ENCODE data around the gene DIO1.

Gene DIO1

DNA sequence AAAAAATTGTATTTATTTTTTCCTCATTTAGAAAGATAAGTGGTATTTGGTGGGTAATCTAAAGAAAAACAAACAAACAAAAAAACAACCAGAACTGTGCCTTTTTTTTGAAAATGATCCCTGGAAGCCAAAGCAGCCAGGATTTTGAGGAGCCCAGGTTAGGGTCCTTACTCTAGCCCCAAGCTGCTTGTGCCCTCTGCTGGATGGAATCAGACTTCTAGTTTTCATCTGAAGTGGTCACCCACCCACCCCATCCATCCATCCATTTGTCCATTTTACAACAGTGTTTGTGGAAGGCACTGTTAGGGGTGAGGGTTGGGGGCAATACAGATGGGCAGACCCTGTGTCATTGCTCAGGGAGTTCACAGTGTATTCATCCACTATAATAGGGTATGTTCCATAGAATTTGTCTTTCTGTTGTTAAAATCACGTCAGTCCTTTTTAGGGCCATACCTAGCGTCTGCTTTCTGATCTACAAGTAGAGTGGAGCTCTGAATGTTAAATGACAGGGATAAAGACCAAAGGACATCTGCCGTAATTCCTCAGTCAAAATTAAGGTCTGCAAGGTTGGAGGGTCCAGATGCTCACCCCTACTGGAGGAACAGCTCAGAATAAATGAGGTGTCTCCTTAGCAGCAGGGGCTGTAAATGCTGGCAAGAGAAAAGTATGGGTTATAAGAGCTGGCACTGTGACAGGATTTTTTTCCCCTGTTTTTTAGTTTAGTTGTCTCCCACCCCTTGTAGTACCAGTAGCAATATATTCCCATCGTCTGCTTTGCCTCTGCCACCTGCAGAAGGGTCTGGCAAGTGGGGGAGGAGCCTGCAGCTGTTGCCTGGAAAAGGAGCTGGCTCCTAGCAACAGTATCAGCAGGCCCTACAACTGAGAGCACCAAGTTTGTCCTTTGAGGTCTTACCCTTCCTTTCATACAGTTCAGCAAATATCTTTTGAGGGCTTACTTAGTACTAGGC, 55.3 kb downstream of the DIO1 start:
- Histone ChIP-seq H3K27me3 (ENCODE audit: insufficient read depth, low read length) (no peaks in the 10 kb centered on the region), H2AFZ (ENCODE audit: low read length, unreplicated experiment) (no peak overlapping the region), H3K4me3 (ENCODE audit: low read depth, low read length) (peak overlapping the region; percentile 90; the same call in 1 of the 2 replicates), H3K4me1 (ENCODE audit: control insufficient read depth, insufficient read depth, low read length, unreplicated experiment) (peaks cover 28% of the 10 kb centered on the region), H3K27ac (ENCODE audit: low read depth, low read length) (no peak overlapping the region), H3K36me3 (ENCODE audit: insufficient read depth, low read length) (peaks cover 26% of the 10 kb centered on the region), H3K79me2 (ENCODE audit: control insufficient read depth, insufficient read depth, low read length, unreplicated experiment) (peaks cover 66% of the 10 kb centered on the region)

DNA sequence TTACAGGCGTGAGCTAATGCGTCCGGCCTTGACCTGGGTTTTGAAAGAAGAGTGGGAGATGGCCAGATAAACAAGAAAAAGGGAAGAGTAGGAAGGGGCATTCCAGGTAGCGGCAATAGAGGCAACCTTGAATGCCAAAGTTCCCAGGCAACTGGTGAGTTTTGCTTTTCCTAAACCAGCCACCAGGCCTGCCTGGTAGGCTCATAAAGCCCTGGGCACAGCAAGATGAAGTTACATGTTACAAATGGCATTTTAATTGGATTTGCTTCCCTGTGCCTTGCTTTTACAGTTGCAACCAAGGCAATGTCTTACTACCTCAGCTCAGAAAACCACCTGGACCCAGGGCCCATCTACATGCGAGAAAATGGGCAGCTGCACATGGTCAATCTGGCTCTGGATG, 57.7 kb downstream of the DIO1 start:
- peaks cover 35% of the 10 kb centered on the region for H3K4me1 ChIP-seq (ENCODE audit: control insufficient read depth, insufficient read depth, low read length, unreplicated experiment)
- H3K36me3 ChIP-seq (ENCODE audit: insufficient read depth, low read length) = peaks cover 32% of the 10 kb centered on the region
- no peak overlapping the region for H3K27ac ChIP-seq (ENCODE audit: low read depth, low read length)
- peaks cover 66% of the 10 kb centered on the region for H3K79me2 ChIP-seq (ENCODE audit: control insufficient read depth, insufficient read depth, low read length, unreplicated experiment)
- H3K4me3 ChIP-seq (ENCODE audit: low read depth, low read length) = no peak overlapping the region
- H2AFZ ChIP-seq (ENCODE audit: low read length, unreplicated experiment) = no peak overlapping the region
- H3K27me3 ChIP-seq (ENCODE audit: insufficient read depth, low read length) = no peaks in the 10 kb centered on the region

DNA sequence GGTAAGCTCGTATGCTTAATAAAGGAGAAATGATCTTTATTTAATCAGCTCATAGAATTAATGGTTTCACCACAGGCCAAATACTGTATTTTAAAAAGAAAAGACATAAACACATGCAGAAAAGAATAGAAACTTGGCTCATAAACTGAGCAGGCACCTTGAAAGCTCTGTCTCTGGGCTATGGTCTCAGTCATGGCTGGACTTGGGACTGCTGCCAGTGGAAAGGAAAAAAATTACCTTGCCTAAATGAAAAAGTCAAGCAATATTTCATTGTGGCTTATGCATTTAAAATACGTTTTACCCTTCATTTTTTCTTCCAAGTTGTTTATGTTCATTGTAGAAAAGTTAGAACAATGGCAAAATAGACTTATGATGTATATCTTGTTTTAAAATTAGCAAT, 60.1 kb downstream of the DIO1 start:
- peaks cover 45% of the 10 kb centered on the region for H3K79me2 ChIP-seq (ENCODE audit: control insufficient read depth, insufficient read depth, low read length, unreplicated experiment)
- H3K36me3 ChIP-seq (ENCODE audit: insufficient read depth, low read length) = peaks cover 30% of the 10 kb centered on the region
- no peak overlapping the region for H3K4me3 ChIP-seq (ENCODE audit: low read depth, low read length)
- H3K27ac ChIP-seq (ENCODE audit: low read depth, low read length) = no peak overlapping the region
- H3K27me3 ChIP-seq (ENCODE audit: insufficient read depth, low read length) = no peaks in the 10 kb centered on the region
- no peak overlapping the region for H2AFZ ChIP-seq (ENCODE audit: low read length, unreplicated experiment)
- H3K4me1 ChIP-seq (ENCODE audit: control insufficient read depth, insufficient read depth, low read length, unreplicated experiment) = peaks cover 26% of the 10 kb centered on the region

DNA sequence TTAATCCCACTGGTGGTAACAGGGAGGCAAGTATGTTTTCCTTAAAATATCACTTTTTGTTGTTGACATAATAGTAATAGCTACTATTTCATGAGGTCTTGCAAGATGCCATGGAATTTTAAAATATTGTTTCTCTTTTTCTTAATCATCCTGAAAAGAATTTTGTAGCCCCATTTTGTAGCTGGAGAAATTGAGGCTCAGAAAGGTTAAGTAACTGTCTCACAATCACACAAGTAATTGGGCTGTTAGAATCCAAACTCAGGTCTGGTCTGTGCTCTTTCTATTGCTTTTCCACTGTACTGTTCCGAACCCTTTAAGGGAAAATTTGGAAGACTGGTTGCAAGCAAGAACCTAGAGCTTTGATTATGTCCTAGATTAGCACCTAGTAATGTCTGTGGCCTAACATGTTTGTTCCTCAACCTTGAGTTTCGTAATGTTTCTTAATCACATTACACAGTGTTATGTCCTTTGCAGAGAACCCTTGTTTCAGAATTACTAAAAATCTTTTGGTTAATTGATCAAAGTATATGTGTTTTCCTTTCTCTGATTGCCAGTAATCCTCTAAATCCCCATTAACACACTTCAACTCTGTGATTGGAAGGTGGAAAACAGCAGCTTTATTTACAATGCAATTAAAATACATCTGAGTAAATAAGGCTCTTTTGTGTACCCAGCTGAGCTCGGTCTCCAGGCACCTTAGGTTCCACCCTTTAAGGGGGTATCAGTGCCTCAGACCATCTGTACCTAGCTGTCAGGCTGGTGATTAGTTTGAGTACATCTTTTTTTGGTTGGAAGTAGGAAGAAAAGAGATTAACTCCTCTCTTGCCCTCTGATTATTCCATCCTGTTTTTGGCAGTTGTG, 62.6 kb downstream of the DIO1 start:
- peak overlapping the region; percentile 72 for H3K27ac ChIP-seq (ENCODE audit: low read depth, low read length)
- peaks cover 43% of the 10 kb centered on the region for H3K36me3 ChIP-seq (ENCODE audit: insufficient read depth, low read length)
- H3K4me3 ChIP-seq (ENCODE audit: low read depth, low read length) = peak overlapping the region; percentile 28; the same call in 1 of the 2 replicates
- no peaks in the 10 kb centered on the region for H3K27me3 ChIP-seq (ENCODE audit: insufficient read depth, low read length)
- H3K79me2 ChIP-seq (ENCODE audit: control insufficient read depth, insufficient read depth, low read length, unreplicated experiment) = peaks cover 27% of the 10 kb centered on the region
- peaks cover 20% of the 10 kb centered on the region for H3K4me1 ChIP-seq (ENCODE audit: control insufficient read depth, insufficient read depth, low read length, unreplicated experiment)
- H2AFZ ChIP-seq (ENCODE audit: low read length, unreplicated experiment) = no peak overlapping the region

DNA sequence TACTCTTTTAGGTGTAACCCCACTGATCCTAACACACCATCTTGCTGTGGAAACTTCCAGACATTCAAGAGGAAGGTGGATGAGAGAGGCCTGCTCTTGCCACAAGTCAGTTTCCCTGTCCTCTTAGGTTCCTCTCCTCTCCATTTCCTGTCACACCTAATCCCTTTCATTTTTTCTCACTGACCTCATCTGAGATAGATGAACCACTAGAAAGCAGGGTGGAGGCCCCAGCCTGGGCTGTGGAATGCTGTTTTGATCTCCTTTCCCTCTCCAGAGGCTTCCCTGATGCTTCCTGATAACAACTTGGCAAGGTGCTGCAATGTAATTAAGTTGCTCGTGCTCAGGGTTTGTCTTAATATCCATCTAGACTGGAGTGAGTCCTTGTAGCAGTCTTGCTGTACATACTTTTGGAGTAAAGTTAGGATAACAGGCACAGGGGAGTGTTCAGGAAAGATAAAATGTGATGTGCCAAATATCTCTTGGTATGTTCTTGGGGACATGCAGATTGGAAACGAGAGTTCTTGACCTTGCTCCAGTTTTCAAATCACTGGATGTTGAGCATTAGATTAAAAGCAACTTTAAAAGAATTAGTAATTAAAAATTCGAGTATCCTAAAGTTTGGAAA, 63.3 kb downstream of the DIO1 start:
- Histone ChIP-seq H3K36me3 (ENCODE audit: insufficient read depth, low read length) (peaks cover 38% of the 10 kb centered on the region), H3K4me1 (ENCODE audit: control insufficient read depth, insufficient read depth, low read length, unreplicated experiment) (peaks cover 20% of the 10 kb centered on the region), H2AFZ (ENCODE audit: low read length, unreplicated experiment) (no peak overlapping the region), H3K27ac (ENCODE audit: low read depth, low read length) (peak overlapping the region; percentile 72), H3K4me3 (ENCODE audit: low read depth, low read length) (peak overlapping the region; percentile 28; the same call in 1 of the 2 replicates), H3K79me2 (ENCODE audit: control insufficient read depth, insufficient read depth, low read length, unreplicated experiment) (peaks cover 19% of the 10 kb centered on the region), H3K27me3 (ENCODE audit: insufficient read depth, low read length) (no peaks in the 10 kb centered on the region)

DNA sequence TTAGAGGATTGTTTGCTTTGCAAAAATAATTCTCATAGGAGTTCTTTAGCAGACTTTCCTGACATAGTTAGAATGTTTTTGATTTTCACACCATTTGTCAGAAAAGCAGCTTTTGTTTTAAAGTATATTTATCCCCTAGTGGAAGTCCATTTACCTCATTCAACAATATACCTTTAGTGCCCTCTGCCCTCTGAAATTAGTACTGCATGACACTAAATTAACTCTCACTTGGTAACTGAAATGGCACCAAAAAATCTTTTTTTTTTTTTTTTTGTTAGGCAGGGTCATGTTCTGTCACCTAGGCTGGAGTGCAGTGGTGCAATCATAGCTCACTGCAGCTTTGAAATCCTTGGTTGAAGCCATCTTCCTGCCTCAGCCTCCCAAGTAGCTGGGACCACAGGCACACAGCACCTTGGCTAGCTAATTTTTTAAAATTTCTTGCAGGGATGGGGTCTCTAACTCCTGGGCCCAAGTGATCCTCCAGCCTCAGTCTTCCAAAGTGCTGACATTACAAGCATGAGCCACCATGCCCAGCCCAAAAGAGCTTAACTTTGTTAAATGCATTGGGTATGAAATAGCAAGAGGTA, 65.8 kb downstream of the DIO1 start:
- Histone ChIP-seq H3K36me3 (ENCODE audit: insufficient read depth, low read length) (peaks cover 38% of the 10 kb centered on the region), H2AFZ (ENCODE audit: low read length, unreplicated experiment) (no peak overlapping the region), H3K27ac (ENCODE audit: low read depth, low read length) (no peak overlapping the region), H3K4me1 (ENCODE audit: control insufficient read depth, insufficient read depth, low read length, unreplicated experiment) (peaks cover 20% of the 10 kb centered on the region), H3K79me2 (ENCODE audit: control insufficient read depth, insufficient read depth, low read length, unreplicated experiment) (peaks cover 12% of the 10 kb centered on the region), H3K4me3 (ENCODE audit: low read depth, low read length) (no peak overlapping the region), H3K27me3 (ENCODE audit: insufficient read depth, low read length) (no peaks in the 10 kb centered on the region)

Data from ACC112 (cell line).